ENCODE results near the gene LRRC8D. TPM values are rescaled to one million over a fixed set of nuclear protein-coding genes. Genes with fewer than 3 reads are reported as not detected.
A peak's percentile ranks its signal among the peaks of the same experiment; 100 is the strongest.

The LRRC8D gene
- total and polyA plus RNA-seq, 11 donors: 2.1 to 16.5 (median 8.0) TPM

DNA sequence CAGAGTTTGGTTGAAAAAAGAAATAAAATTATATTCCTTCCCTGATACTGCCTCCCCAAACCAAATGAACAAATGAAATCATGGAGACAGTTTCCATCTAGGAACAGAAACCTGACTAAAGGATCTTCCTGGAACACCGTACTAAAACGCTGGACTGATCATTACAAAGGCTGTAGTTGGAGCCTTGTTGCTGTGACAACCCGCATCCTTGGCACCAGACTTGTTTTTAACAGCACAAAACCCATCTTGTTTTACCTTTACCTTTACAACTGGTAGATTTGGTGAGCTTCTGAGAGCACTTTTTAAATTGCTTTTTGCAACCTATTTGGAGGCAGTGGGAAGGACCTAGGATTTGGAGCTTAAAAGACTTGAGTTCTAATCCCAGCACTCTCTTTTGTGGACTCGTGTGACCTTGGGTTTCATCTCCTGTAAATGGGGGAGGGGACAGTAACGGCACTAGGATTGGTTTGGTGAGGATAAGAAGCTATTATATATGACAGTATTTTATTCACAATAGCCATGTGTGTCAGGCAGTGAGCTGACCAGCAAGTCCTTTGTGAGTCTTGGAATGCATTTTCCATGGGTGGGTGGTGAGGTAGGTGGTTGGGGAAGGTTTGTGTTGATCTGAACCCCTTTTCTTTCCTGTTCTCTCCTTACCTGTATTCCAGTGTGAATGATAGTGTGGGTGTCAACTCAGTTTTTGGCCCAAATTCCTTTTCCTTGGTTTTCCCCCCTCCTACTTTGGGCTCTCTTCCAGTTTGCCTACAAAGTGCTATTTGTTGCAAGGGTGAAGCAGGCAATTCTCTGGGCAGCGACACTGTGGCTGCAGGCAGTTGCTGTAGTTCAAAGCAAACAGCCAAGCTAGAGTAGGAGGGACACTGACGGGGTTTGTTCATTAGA is 12.6 kb downstream of the LRRC8D start:
- no peaks in the 10 kb centered on the region for H3K36me3 ChIP-seq
- intact Hi-C loops (cut with DNase I): no loop called here
- no peak for ATAC-seq

DNA sequence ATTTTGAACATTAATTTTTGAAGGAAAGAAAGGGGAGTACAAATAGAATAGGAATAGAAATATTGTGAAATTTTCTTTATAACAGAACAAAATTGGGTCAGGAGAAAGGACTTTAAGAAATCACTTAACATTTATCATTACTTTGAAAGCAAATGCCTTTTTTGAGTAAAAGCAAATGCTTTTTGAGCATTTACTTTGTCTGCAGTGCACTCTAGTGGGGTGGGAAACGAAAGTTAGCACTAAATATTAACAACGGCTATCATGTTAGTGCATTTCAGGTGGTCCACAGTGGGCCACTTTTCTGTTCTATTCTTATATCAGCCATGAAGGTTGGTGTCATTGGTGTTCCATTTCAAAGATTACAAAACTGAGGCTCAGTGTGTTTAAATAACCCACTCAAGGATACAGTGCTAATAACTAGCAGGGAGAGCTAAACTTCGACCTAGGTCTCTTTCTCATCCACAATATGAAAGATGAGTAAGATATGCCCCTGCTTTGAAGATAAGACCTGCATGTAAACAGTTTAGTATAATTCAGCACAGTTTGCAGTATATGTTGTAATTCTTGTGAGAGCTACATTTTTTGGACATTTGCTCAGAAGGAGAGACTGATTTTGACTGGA is 13.4 kb downstream of the LRRC8D start:
- Histone ChIP-seq H3K9me3 (no peaks in the 10 kb centered on the region), H3K36me3 (no peaks in the 10 kb centered on the region), H3K4me1 (peaks cover 0 to 42% (median 11%) of the 10 kb centered on the region in 12 donors), H3K27me3 (no peaks in the 10 kb centered on the region), H3K4me3 (no peak overlapping the region), H3K27ac (no peak overlapping the region)
- TF ChIP-seq, protein P1, sequence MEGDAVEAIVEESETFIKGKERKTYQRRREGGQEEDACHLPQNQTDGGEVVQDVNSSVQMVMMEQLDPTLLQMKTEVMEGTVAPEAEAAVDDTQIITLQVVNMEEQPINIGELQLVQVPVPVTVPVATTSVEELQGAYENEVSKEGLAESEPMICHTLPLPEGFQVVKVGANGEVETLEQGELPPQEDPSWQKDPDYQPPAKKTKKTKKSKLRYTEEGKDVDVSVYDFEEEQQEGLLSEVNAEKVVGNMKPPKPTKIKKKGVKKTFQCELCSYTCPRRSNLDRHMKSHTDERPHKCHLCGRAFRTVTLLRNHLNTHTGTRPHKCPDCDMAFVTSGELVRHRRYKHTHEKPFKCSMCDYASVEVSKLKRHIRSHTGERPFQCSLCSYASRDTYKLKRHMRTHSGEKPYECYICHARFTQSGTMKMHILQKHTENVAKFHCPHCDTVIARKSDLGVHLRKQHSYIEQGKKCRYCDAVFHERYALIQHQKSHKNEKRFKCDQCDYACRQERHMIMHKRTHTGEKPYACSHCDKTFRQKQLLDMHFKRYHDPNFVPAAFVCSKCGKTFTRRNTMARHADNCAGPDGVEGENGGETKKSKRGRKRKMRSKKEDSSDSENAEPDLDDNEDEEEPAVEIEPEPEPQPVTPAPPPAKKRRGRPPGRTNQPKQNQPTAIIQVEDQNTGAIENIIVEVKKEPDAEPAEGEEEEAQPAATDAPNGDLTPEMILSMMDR (IDR thresholded peaks at IDR 0.05): peak in 1 of 12 donors; percentile 22
- no peak for TF ChIP-seq POLR2A (IDR thresholded peaks at IDR 0.05)
- no peak for DNase-seq
- WGBS, 4 donors: 61 to 88% (median 86%) methylated on average over 3 of the region's 3 CpGs
- intact Hi-C loops (cut with DNase I): no loop called here
- ATAC-seq: no peak

More for the DNA sequence above, 12.6 kb downstream of the LRRC8D start:
- Histone ChIP-seq H3K27ac (peak overlapping the region in 1 of 12 donors; percentile 27), H3K4me3 (no peak overlapping the region), H3K27me3 (no peaks in the 10 kb centered on the region), H3K9me3 (no peaks in the 10 kb centered on the region), H3K4me1 (peaks cover 0 to 42% (median 11%) of the 10 kb centered on the region in 12 donors)
- no peak for TF ChIP-seq POLR2A (IDR thresholded peaks at IDR 0.05)
- TF ChIP-seq, protein P1 (IDR thresholded peaks at IDR 0.05): no peak
- 77 to 86% (median 81%) methylated on average over 7 of the region's 7 CpGs for WGBS, 4 donors
- no peak for DNase-seq

DNA sequence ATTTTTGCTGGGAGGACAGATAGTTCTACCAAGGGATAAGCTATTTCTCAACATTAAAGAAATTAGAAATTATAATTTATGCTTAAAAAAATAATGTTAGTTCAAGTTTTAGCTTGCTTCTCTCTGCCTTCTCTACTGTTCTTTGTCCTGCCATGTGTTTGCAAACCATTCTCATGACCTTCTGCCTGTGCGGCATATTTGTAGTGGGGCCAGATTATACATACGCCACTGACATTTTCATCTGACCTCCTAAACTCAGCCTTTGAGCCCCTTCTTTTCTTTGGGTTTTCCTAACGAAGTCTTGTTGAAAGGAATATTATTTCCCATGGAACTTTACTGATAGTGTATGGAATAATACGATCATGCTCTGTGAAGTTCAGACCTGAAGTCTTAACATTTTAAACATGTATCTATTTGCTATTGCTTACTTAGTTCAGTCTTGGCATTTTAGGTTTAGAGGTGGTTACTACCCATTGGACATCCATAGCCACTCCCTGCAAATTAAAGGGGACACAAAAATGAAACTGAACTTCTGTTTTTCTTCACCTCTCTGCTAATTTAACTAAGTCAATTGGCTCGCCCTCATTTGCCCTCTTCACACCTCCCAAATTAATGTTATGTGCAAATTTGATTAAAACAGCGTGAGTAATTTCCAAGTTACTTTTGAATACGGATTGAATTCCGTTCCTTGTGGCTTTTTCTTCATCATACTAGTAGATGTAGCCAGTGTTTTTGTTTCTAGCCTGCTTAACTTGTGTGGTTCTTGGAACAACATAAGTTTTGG is 15.6 kb downstream of the LRRC8D start:
- peak in 3 of 4 donors; percentile 61 to 63 (median 62) for ATAC-seq
- intact Hi-C loops (cut with DNase I): no loop called here
- DNase-seq: no peak
- Histone ChIP-seq H3K27me3 (no peaks in the 10 kb centered on the region), H3K4me1 (peaks cover 0 to 36% (median 11%) of the 10 kb centered on the region in 12 donors), H3K36me3 (no peaks in the 10 kb centered on the region), H3K4me3 (no peak overlapping the region), H3K27ac (no peak overlapping the region), H3K9me3 (no peaks in the 10 kb centered on the region)
- 77 to 85% (median 82%) methylated on average over 8 of the region's 8 CpGs for WGBS, 4 donors
- no peak for TF ChIP-seq POLR2A (IDR thresholded peaks at IDR 0.05)
- TF ChIP-seq, protein P1 (IDR thresholded peaks at IDR 0.05): no peak

All from heart left ventricle (tissue), 16 donors.